H9 (cell line): ENCODE measurements around the gene PARD3. TPM values are rescaled to one million over a fixed set of nuclear protein-coding genes. Genes with fewer than 3 reads are reported as not detected.

Experiments
- DNase-seq: peaks from one replicate; pipeline ENCODE4 v3.0.0-alpha.2; 2017
- H2AFZ ChIP-seq: one replicate; pipeline ENCODE4 v1.6.1; 2013; ENCODE audit warnings: mild to moderate bottlenecking, low read length, control low read depth, moderate library complexity
- H2AK5ac ChIP-seq: 2 replicates; pipeline ENCODE4 v1.6.1; 2013; ENCODE audit warnings: low read length, control low read depth, mixed read lengths; ENCODE audit not compliant: insufficient read length
- H2BK120ac ChIP-seq: one replicate; pipeline ENCODE4 v1.6.1; 2013; ENCODE audit warnings: low read depth, mild to moderate bottlenecking, low read length, control low read depth, inconsistent platforms; ENCODE audit not compliant: poor library complexity, severe bottlenecking
- H2BK12ac ChIP-seq: 2 replicates; pipeline ENCODE4 v1.6.1; 2013; ENCODE audit warnings: low read length, control low read depth, mixed read lengths, low read depth; ENCODE audit not compliant: insufficient read length
- H2BK15ac ChIP-seq: 2 replicates; pipeline ENCODE4 v1.6.1; 2013; ENCODE audit warnings: low read depth, low read length, control low read depth
- H2BK20ac ChIP-seq: one replicate; pipeline ENCODE4 v1.6.1; 2013; ENCODE audit warnings: low read depth, mild to moderate bottlenecking, low read length, control low read depth, inconsistent platforms; ENCODE audit not compliant: poor library complexity, severe bottlenecking
- H2BK5ac ChIP-seq: 2 replicates; pipeline ENCODE4 v1.6.1; 2013; ENCODE audit warnings: low read length, control low read depth, mixed read lengths; ENCODE audit not compliant: insufficient read length
- H3K14ac ChIP-seq: 2 replicates; pipeline ENCODE4 v1.6.1; 2013; ENCODE audit warnings: low read length, control low read depth; ENCODE audit not compliant: insufficient read depth
- H3K18ac ChIP-seq: 2 replicates; pipeline ENCODE4 v1.6.1; 2013; ENCODE audit warnings: low read depth, mild to moderate bottlenecking, mixed read lengths, low read length, control low read depth; ENCODE audit not compliant: insufficient read length
- H3K23ac ChIP-seq: 2 replicates; pipeline ENCODE4 v1.6.1; 2013; ENCODE audit warnings: low read length, control low read depth, mixed read lengths, low read depth; ENCODE audit not compliant: insufficient read length
- H3K23me2 ChIP-seq: 2 replicates; pipeline ENCODE4 v1.6.1; 2013; ENCODE audit warnings: low read depth, mild to moderate bottlenecking, mixed read lengths, low read length, control low read depth; ENCODE audit not compliant: insufficient read length, poor library complexity, severe bottlenecking
- H3K27ac ChIP-seq: 2 replicates; pipeline ENCODE4 v1.5.1; 2013; ENCODE audit warnings: low read length, control low read depth, mixed read lengths, low read depth; ENCODE audit not compliant: insufficient read length
- H3K27me3 ChIP-seq: 2 replicates; pipeline ENCODE4 v1.6.1; 2013; ENCODE audit warnings: low read length, control low read depth, inconsistent platforms; ENCODE audit not compliant: insufficient read depth
- H3K4ac ChIP-seq: 2 replicates; pipeline ENCODE4 v1.6.1; 2013; ENCODE audit warnings: low read depth, mild to moderate bottlenecking, control low read depth, inconsistent platforms, low read length, moderate library complexity
- H3K4me1 ChIP-seq: 2 replicates; pipeline ENCODE4 v1.6.1; 2013; ENCODE audit warnings: low read length, control low read depth, inconsistent platforms; ENCODE audit not compliant: insufficient read depth
- H3K4me2 ChIP-seq: 2 replicates; pipeline ENCODE4 v1.6.1; 2013; ENCODE audit warnings: low read length, control low read depth, mixed read lengths; ENCODE audit not compliant: insufficient read length, insufficient read depth
- H3K56ac ChIP-seq: 2 replicates; pipeline ENCODE4 v1.6.1; 2013; ENCODE audit warnings: low read depth, mild to moderate bottlenecking, mixed read lengths, low read length, control low read depth; ENCODE audit not compliant: insufficient read length
- H3K79me1 ChIP-seq: 2 replicates; pipeline ENCODE4 v1.6.1; 2013; ENCODE audit warnings: low read depth, mild to moderate bottlenecking, moderate library complexity, low read length, control low read depth, inconsistent platforms; ENCODE audit not compliant: insufficient read depth, poor library complexity, severe bottlenecking
- H3K79me2 ChIP-seq: 2 replicates; pipeline ENCODE4 v1.6.1; 2013; ENCODE audit warnings: low read length, control low read depth, inconsistent platforms; ENCODE audit not compliant: insufficient read depth
- H3K9ac ChIP-seq: 2 replicates; pipeline ENCODE4 v1.6.1; 2013; ENCODE audit warnings: low read length, control low read depth, mixed read lengths; ENCODE audit not compliant: insufficient read length; ENCODE audit errors: extremely low read depth
- H3K9me3 ChIP-seq: one replicate; pipeline ENCODE4 v1.6.1; 2013; ENCODE audit warnings: low read depth, low read length, inconsistent platforms; ENCODE audit not compliant: control insufficient read depth
- H3T11ph ChIP-seq: one replicate; pipeline ENCODE4 v1.6.1; 2013; ENCODE audit warnings: mild to moderate bottlenecking, low read length, control low read depth, inconsistent platforms
- H4K20me1 ChIP-seq: one replicate; pipeline ENCODE4 v1.6.1; 2013; ENCODE audit not compliant: control insufficient read depth, insufficient read length, insufficient read depth
- H4K5ac ChIP-seq: 2 replicates; pipeline ENCODE4 v1.6.1; 2013; ENCODE audit warnings: low read depth, mild to moderate bottlenecking, mixed read lengths, low read length, control low read depth; ENCODE audit not compliant: insufficient read length
- H4K8ac ChIP-seq: replicated peaks from 2 replicates; pipeline ENCODE4 v1.6.1; 2013; ENCODE audit warnings: low read length, control low read depth, mixed read lengths, low read depth; ENCODE audit not compliant: insufficient read length
- H4K91ac ChIP-seq: 2 replicates; pipeline ENCODE4 v1.6.1; 2013; ENCODE audit warnings: low read depth, mild to moderate bottlenecking, moderate library complexity, mixed read lengths, low read length, control low read depth; ENCODE audit not compliant: insufficient read length
- H3K27ac Mint-ChIP-seq, 3 experiments: 2 replicates in 2 of 3; 3 replicates in 1 of 3; pipeline ENCODE4 v1.8.0; 2020 to 2021; ENCODE audit warnings: mixed read lengths in 3 of 3, mild to moderate bottlenecking in 1 of 3, moderate library complexity in 1 of 3
- H3K27me3 Mint-ChIP-seq: 2 replicates; pipeline ENCODE4 v1.8.0; 2021; ENCODE audit warnings: low read depth, mild to moderate bottlenecking, moderate library complexity, mixed read lengths
- H3K36me3 Mint-ChIP-seq, 3 experiments: 2 replicates in 2 of 3; 3 replicates in 1 of 3; pipeline ENCODE4 v1.8.0; 2020 to 2021; ENCODE audit warnings: low read depth in 3 of 3, mixed read lengths in 3 of 3; ENCODE audit not compliant: insufficient read depth in 1 of 3
- H3K4me1 Mint-ChIP-seq, 2 experiments: 2 replicates each; pipeline ENCODE4 v1.8.0; 2020; ENCODE audit warnings: mixed read lengths in 2 of 2
- H3K4me3 Mint-ChIP-seq, 2 experiments: 2 replicates in 1 of 2; 3 replicates in 1 of 2; pipeline ENCODE4 v1.8.0; 2020 to 2021; ENCODE audit warnings: mild to moderate bottlenecking in 2 of 2, mixed read lengths in 2 of 2, moderate library complexity in 1 of 2
- H3K9me3 Mint-ChIP-seq, 2 experiments: 2 replicates in 1 of 2; 3 replicates in 1 of 2; pipeline ENCODE4 v1.8.0; 2020; ENCODE audit warnings: mild to moderate bottlenecking in 2 of 2, mixed read lengths in 2 of 2, moderate library complexity in 1 of 2
- CTCF ChIP-seq: fragments of 200-600 bp; sonication (generic); conservative IDR thresholded peaks from 3 replicates; pipeline ENCODE4 v1.8.0; 2021; ENCODE audit warnings: antibody characterized with exemption, mild to moderate bottlenecking
- WGBS: extraction: QIAGEN DNeasy Blood & Tissue Kit; methylation state at CpG from one replicate; pipeline ENCODE4 v1.1.7; 2013; ENCODE audit warnings: missing lambda C conversion rate, low lambda C conversion rate, mixed read lengths; ENCODE audit not compliant: insufficient read length; ENCODE audit errors: extremely low coverage; 5-methylcytosine and 5-hydroxymethylcytosine counted together
- total RNA-seq: library from RNA; stranded (reverse); gene quantifications from 2 replicates; pipeline ENCODE4 v1.2.1, GENCODE V29; 2021

Gene PARD3
- total RNA-seq, 1 experiment from 2014 or later: 44.7 TPM

GRCh38 chr10:34177445-34177844, 637.7 kb downstream of the PARD3 start:
- H3K4me1 Mint-ChIP-seq: peaks cover 63 to 64% of the 10 kb centered on the region in 2 experiments
- H3K27ac ChIP-seq: no peak overlapping the region

More at GRCh38 chr10:34177445-34177844, 637.7 kb downstream of the PARD3 start:
- Histone ChIP-seq H3K27me3 (no peaks in the 10 kb centered on the region), H3K79me2 (no peaks in the 10 kb centered on the region), H2BK5ac (no peak overlapping the region), H3K4me2 (no peak overlapping the region), H3K14ac (no peak overlapping the region), H3K9me3 (no peaks in the 10 kb centered on the region), H3K18ac (no peak overlapping the region), H3K23me2 (no peaks in the 10 kb centered on the region), H3K79me1 (no peaks in the 10 kb centered on the region), H3K4me1 (peaks cover 14% of the 10 kb centered on the region), H3K4ac (no peak overlapping the region), H3K23ac (no peak overlapping the region), H2BK120ac (no peak overlapping the region), H4K5ac (no peak overlapping the region), H3K56ac (no peak overlapping the region), H4K20me1 (no peaks in the 10 kb centered on the region), H3T11ph (no peak overlapping the region), H2AFZ (no peak overlapping the region), H4K8ac (no peak overlapping the region), H2BK15ac (no peak overlapping the region), H4K91ac (no peak overlapping the region), H3K9ac (no peak overlapping the region), H2AK5ac (no peak overlapping the region), H2BK20ac (no peak overlapping the region), H2BK12ac (peak overlapping the region; percentile 21)
- Mint-ChIP-seq H3K9me3 (no peaks in the 10 kb centered on the region), H3K27ac (peak overlapping the region; percentile 49 to 87 (median 58)), H3K27me3 (no peaks in the 10 kb centered on the region; the same call in 1 of the 2 replicates), H3K4me3 (peak overlapping the region in 1 of 2 experiments; percentile 31; a peak in 1 of 5 replicates), H3K36me3 (no peaks in the 10 kb centered on the region; a peak in 1 of 7 replicates)
- TF ChIP-seq CTCF: no peak
- WGBS: no CpG with 5 or more reads among the region's 11 CpGs
- DNase-seq: no peak
